Neural crest cell (in vitro differentiated cells): ENCODE data around the gene AIRE. TPM values are rescaled to one million over a fixed set of nuclear protein-coding genes. Genes with fewer than 3 reads are reported as not detected.
A peak's percentile ranks its signal among the peaks of the same experiment; 100 is the strongest.
"Not testable (repeated sequence)": the region's sequence is repeated elsewhere in the genome, so short reads cannot be mapped to it uniquely, and the experiment has no call there.

Experiments
- DNase-seq: peaks from one replicate; pipeline ENCODE4 v3.0.0; 2021; ENCODE audit warnings: low read depth, mixed read lengths, low spot score
- H3K27ac Mint-ChIP-seq: one replicate; pipeline ENCODE4 v1.8.0; 2021; ENCODE audit warnings: mild to moderate bottlenecking, mixed read lengths; ENCODE audit not compliant: unreplicated experiment
- H3K27me3 Mint-ChIP-seq: 2 replicates; pipeline ENCODE4 v1.8.0; 2021; ENCODE audit warnings: low read depth, mild to moderate bottlenecking, mixed read lengths
- H3K36me3 Mint-ChIP-seq: 2 replicates; pipeline ENCODE4 v1.8.0; 2021; ENCODE audit warnings: low read depth, mild to moderate bottlenecking, mixed read lengths
- H3K4me1 Mint-ChIP-seq: 2 replicates; pipeline ENCODE4 v1.8.0; 2021; ENCODE audit warnings: mixed read lengths
- H3K4me3 Mint-ChIP-seq: one replicate; pipeline ENCODE4 v1.8.0; 2021; ENCODE audit warnings: mild to moderate bottlenecking, mixed read lengths
- H3K9me3 Mint-ChIP-seq: 2 replicates; pipeline ENCODE4 v1.8.0; 2021; ENCODE audit warnings: mixed read lengths
- long read RNA-seq: library from polyadenylated mRNA; unstranded; transcript quantifications from one replicate; pipeline ENCODE4 v2.0.0, GENCODE V29; 2020
- total RNA-seq: library from RNA; stranded (reverse); gene quantifications from 2 replicates; pipeline ENCODE4 v1.2.1, GENCODE V29; 2021
- TF ChIP-seq, protein P1 (sequence below): fragments of 200-600 bp; sonication (generic); conservative IDR thresholded peaks from 2 replicates; pipeline ENCODE4 v1.5.0; 2021; ENCODE audit warnings: antibody characterized with exemption, mild to moderate bottlenecking

Gene AIRE
- total RNA-seq, result not detected in 2 replicates
- long read RNA-seq, result 0 reads

DNA sequence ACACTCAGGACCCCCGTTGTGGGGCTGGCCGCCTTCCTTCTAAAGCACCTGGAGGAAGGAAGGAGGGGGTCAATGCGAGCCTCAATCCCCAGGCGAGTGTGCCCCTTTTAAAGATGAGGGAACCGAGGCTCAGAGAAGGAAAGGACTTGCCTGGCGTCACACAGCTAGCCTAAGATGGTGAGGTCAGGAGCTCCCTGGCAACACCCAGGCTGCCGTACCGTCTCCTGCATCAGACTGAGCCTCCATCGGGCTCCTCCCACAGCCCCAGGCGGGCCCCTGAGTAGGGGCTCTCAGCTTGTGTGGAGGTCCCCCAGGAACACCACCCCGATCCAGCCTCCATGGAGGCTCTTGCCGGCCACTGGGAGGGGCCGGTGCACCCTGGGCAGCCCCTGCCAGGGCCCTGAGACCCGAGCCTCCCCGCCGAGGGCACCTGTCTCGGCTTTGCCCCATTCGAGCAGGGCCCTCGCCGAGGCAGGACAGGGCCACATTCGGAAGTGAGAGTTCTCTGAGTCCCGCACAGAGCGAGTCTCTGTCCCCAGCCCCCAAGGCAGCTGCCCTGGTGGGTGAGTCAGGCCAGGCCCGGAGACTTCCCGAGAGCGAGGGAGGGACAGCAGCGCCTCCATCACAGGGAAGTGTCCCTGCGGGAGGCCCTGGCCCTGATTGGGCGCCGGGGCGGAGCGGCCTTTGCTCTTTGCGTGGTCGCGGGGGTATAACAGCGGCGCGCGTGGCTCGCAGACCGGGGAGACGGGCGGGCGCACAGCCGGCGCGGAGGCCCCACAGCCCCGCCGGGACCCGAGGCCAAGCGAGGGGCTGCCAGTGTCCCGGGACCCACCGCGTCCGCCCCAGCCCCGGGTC lies at the start of gene AIRE:
AIRE (plus strand) TSS at position 739 of the 855 bp plus-strand sequence. CDS start 131 bp downstream, outside the sequence.
- DNase-seq, result no peak
- Mint-ChIP-seq H3K4me1 (no peaks in the 10 kb centered on the region), H3K27me3 (no peaks in the 10 kb centered on the region), H3K9me3 (no peaks in the 10 kb centered on the region), H3K36me3 (no peaks in the 10 kb centered on the region), H3K4me3 (no peak within 1 kb of the TSS), H3K27ac (no peak within 1 kb of the TSS)
- TF ChIP-seq, protein P1, sequence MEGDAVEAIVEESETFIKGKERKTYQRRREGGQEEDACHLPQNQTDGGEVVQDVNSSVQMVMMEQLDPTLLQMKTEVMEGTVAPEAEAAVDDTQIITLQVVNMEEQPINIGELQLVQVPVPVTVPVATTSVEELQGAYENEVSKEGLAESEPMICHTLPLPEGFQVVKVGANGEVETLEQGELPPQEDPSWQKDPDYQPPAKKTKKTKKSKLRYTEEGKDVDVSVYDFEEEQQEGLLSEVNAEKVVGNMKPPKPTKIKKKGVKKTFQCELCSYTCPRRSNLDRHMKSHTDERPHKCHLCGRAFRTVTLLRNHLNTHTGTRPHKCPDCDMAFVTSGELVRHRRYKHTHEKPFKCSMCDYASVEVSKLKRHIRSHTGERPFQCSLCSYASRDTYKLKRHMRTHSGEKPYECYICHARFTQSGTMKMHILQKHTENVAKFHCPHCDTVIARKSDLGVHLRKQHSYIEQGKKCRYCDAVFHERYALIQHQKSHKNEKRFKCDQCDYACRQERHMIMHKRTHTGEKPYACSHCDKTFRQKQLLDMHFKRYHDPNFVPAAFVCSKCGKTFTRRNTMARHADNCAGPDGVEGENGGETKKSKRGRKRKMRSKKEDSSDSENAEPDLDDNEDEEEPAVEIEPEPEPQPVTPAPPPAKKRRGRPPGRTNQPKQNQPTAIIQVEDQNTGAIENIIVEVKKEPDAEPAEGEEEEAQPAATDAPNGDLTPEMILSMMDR, result no peak

DNA sequence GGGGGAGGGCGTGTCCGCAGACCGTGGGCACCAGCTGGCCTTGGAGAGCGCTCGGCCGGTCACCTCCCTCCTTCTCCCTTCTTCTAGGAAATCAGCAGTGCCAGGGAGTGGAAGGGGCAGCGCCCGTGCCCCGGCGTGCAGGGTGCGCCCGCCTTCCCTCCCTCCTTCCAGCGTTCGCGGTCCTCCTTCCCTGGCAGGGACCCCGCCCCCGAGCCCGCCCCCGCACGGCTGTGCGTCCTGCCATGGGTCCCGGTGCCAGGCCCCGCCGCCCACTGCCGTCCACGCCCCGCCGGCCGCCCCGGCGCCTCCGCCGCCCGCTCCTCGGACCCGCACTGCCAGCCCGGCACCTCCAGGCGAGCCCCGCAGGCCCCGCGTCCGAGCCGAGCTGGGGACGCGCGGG lies 45.3 kb upstream of the AIRE start:
- H3K36me3 Mint-ChIP-seq, H3K9me3 Mint-ChIP-seq, DNase-seq, H3K4me1 Mint-ChIP-seq, H3K27ac Mint-ChIP-seq, H3K4me3 Mint-ChIP-seq, H3K27me3 Mint-ChIP-seq: not testable (repeated sequence)

DNA sequence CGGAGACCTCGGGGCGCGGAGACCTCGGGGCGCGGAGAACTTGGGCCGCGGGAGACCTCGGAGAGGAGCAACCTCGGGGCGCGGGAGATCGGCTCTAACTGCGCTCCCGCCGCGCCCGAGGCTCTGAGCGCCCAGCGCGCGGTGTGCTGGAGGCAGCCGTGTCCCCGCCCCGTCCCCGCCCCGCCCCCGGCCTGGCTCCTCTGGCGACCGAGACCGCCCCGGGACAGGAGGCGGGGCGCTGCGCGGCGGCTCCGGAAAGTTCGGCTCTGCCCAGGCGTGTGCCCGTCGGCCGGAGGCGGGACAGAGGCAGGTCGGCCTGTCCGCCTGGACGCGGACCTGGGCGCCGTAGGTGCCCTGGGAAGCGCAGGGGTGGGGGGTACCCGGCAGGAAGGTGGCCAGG lies 44.8 kb upstream of the AIRE start, which contains the start of gene ICOSLG:
ICOSLG (minus strand) TSS at position 102 of the 400 bp plus-strand sequence. CDS start 126 bp downstream, outside the sequence.
- H3K4me1 Mint-ChIP-seq, result not testable (repeated sequence)

DNA sequence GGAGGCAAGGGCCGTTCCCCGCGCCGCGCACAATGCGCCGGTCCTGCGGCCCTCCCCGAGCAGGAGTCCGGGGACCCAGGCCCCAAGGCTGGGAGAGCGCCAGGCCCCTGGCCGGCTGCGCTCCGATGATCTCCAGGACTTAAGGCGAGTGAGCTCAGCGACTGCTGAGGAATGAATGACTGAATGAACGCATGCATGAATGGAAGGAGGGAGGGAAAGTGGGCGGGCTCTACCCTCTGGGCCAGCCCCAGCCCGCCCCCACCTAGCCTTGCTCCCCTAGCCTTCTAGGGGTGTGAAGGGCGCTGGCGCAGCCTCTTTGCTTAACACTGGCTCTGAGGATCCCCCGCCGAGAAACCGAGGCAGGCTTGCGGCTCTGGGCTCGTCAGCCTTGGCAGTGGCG lies 44.4 kb upstream of the AIRE start:
- H3K4me1 Mint-ChIP-seq, H3K36me3 Mint-ChIP-seq, H3K4me3 Mint-ChIP-seq, H3K9me3 Mint-ChIP-seq, DNase-seq, H3K27ac Mint-ChIP-seq, H3K27me3 Mint-ChIP-seq: not testable (repeated sequence)

More for the DNA sequence above, 44.8 kb upstream of the AIRE start, which contains the start of gene ICOSLG:
- H3K9me3 Mint-ChIP-seq, H3K27me3 Mint-ChIP-seq, H3K27ac Mint-ChIP-seq, H3K4me3 Mint-ChIP-seq, DNase-seq, H3K36me3 Mint-ChIP-seq: not testable (repeated sequence)

DNA sequence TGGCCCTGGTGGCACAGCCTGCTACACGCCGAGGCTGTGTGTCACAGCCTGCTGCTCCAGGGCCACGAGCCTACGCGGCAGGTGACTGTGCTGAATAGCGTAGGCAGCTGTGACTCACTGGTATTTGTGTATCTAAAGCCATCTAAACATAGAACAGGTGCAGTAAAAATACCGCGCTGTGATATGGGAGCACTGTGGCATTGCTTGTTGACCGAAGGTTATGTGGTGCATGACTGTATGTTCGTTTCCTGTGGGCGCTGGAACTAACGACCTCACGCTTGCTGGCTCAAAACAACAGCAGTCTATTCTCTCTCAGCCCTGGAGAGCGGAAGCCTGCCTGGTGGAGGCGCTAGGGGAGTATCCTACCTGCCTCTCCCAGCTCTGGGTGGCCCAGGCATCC lies 41.7 kb upstream of the AIRE start:
- not testable (repeated sequence) for DNase-seq, H3K4me3 Mint-ChIP-seq, H3K27me3 Mint-ChIP-seq, H3K4me1 Mint-ChIP-seq, H3K36me3 Mint-ChIP-seq, H3K9me3 Mint-ChIP-seq, H3K27ac Mint-ChIP-seq

DNA sequence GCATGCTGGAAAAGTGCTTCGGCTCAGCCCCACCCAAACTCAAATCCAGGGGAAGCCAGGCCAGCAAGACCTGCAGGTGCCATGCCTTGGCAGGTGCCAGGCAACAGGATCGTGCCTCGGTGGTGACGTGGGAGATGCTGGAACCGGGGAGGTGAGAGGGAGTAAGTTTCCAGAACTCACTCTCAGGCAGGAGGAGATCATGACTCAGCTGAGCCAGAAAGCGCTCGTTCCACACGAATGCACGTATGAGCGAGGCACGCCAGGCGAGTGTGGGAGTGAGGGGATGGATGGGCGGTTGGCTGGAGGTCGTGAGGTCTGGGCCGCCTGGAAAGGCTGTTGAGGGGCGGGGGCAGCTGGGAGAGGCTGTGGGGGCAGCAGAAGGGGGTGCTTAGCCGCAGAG lies 37.8 kb upstream of the AIRE start:
- H3K27ac Mint-ChIP-seq, H3K9me3 Mint-ChIP-seq, H3K27me3 Mint-ChIP-seq, DNase-seq, H3K4me3 Mint-ChIP-seq, H3K4me1 Mint-ChIP-seq, H3K36me3 Mint-ChIP-seq: not testable (repeated sequence)

DNA sequence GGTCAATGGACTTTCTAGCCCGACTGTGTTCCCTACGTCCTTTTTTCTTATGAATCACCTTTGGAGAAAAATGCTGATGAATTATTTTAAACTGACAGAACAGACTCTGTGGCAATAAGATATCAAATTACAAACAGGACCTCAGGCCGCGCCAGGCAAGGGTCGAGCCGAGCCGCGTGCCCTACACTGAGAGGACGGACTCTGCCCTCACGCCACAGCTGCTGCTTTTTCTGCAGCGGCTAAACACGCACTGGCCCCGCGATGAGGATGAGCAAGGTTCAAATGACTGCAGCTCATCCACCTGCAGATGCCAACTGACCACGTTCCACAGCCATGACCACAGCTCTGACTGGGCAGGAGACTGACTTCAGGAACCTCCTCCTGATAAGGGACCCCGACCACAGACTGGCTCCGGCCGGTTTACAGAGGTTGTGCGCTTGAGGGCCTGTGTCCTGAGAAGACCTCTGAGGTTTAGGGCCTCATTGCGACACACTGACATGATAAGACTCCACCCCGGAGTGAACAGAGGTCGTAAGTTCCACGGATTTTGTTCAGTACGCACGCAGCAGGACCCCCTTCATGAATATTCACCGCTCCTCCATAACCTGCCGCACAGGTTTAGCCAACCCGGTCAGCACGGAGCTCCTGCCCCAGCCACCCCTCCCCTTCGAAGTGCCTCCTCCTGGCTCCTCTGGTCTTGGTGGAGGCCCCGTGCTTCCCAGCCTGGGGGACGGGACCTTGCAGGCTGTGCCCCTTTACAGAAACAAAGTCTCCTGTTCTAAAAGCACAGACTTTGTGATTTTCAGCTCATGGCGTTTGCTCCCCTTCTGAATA lies 36.3 kb upstream of the AIRE start:
- H3K4me3 Mint-ChIP-seq, H3K9me3 Mint-ChIP-seq, H3K36me3 Mint-ChIP-seq, H3K27me3 Mint-ChIP-seq, H3K4me1 Mint-ChIP-seq, DNase-seq, H3K27ac Mint-ChIP-seq: not testable (repeated sequence)

DNA sequence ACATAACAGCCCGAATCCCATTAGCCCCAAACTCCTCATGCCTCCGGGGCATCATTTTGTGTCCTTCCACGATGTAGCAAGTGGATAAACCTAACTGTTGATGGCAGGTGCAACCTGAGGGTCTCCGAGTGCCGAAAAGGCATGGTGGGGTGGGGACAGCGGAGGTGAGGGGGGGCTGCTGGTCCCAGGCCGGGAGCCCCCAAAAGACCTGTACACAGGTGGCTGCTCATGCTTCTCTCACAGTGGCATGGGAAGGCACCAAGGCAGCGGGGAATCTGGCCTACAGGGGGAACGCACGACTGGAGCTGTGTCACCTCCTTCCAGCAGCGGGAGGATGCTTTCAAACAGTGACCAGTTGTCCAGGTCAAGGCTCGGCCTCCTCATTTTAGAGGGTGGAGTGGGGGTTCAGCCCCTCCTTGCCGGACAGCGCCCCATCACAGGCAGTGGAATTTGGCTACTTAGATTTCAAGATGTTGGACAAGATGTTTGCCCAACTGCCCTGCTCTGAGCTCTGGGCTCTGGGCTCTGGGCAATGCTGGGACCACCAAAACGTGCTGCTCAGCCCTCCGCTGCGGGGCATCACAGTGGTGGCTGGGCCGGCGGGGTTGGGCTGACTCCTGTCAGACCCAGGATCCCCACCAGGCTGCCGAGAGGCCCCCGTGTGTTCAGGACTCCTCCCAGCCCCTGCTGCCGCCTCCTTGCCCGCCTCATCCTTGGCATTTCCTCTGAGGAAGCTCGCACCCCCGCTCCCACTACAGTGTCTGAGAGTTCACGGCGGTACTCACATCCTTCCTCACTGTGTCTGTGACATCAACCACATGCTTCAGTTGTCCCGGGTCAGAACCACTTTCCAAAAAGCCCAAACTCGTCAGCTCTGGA lies 31.6 kb upstream of the AIRE start:
- no peaks in the 10 kb centered on the region for H3K36me3 Mint-ChIP-seq
- no peaks in the 10 kb centered on the region for H3K9me3 Mint-ChIP-seq
- H3K4me1 Mint-ChIP-seq, result no peaks in the 10 kb centered on the region
- peak overlapping the region; percentile 43 for H3K27ac Mint-ChIP-seq
- no peaks in the 10 kb centered on the region for H3K27me3 Mint-ChIP-seq
- no peak for DNase-seq
- TF ChIP-seq, protein P1, result no peak
- H3K4me3 Mint-ChIP-seq, result no peak overlapping the region
